Measurements from ENCODE around the gene GRM7.

GRCh38 chr3:7263347-7264195 lies 402.7 kb downstream of the GRM7 start:
- TF ChIP-seq CTCF (IDR thresholded peaks at IDR 0.05) (no peak), POLR2AphosphoS5 (IDR thresholded peaks at IDR 0.05) (no peak)

Measured in esophagus muscularis mucosa (tissue), 3 donors.